ENCODE data around the gene MYOM1.
A peak's percentile ranks its signal among the peaks of the same experiment; 100 is the strongest.

The MYOM1 gene

DNA sequence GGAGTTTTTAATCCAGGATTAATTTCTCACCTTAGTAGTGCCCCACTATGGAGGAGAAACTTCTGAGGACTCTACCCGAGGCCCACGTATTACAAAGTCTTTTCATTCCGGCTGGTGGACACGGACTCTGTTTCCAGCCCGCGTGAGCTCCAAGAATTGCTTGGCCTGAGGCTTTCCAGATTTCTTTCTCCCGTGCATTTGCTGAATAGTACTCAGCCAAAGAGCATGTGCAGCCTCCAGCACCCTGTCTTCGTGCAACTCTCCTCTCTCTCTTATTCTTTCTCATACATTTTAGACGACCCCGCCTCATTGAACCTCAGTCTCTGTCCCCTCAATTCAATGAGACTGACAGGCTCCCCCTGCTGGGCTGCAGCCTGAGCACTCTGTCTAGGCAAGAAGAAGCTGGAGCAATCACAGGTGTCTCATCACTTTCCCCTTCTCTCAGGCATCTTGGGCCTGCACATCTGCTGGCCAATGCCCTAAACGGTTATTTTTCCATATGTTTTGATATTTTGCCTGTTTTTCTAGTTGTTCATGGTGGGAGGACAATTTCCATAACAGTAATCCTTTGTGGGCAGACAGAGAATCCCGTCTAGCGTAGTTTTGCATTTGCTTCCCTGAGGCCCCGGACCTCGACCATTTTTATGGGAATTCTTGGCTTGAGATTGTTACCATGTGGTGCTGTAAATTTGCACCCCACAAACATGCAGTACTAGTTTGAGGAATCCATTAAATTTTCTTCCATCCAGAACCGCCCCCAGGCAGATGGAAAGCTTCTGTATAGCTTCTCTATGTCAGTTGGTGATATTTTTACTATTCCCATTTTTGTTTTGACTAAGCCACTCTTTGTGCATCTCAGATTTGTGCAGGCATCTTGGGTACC lies 156.7 kb downstream of the MYOM1 start:
- Histone ChIP-seq H3K9me3 (no peaks in the 10 kb centered on the region), H3K36me3 (no peaks in the 10 kb centered on the region), H3K27me3 (no peaks in the 10 kb centered on the region), H3K4me1 (no peaks in the 10 kb centered on the region), H3K4me3 (ENCODE audit: low read depth, low read length) (no peak overlapping the region)
- DNase-seq = peak; percentile 49
- TF ChIP-seq CTCF (IDR thresholded peaks at IDR 0.05; ENCODE audit: low read depth, low read length) = peak; percentile 71

DNA sequence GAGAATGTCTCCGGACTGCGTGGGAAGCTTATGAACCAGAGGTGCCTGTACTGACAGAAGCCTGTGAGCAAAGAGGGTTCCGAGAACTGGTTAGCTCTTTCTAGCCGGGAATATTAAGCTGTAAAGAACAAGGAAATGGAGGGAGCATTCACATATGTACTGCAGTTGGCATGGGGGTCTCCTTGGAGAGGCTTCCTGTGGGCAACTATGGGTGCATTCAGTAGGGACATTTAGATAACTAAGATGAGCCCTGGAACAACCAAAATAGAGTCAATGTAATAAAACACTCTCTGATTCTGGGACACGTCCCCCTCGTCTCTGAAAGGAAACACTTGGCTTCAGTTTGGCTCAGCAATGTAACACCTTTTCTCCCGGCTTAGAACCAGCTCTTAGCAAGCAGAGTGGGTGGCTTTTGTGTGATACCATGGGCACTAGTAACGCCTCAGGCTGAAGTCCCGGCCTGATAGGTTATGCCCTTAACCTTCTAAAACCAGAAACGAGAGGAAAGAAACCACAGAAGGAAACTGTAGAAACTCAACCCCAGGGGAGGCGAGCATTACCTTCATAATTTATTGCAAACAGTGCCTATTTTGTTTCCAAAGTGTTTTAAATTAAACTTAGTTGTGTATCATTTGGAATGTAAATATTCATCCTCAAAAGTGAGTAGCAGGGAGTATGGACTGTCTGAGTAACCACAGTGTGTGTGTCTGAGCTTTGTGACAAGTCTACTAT lies 158.0 kb downstream of the MYOM1 start:
- TF ChIP-seq CTCF (IDR thresholded peaks at IDR 0.05; ENCODE audit: low read depth, low read length) = no peak
- no peaks in the 10 kb centered on the region for H3K4me1 ChIP-seq
- H3K27me3 ChIP-seq = no peaks in the 10 kb centered on the region
- no peaks in the 10 kb centered on the region for H3K36me3 ChIP-seq
- DNase-seq = no peak
- no peaks in the 10 kb centered on the region for H3K9me3 ChIP-seq
- no peak overlapping the region for H3K4me3 ChIP-seq (ENCODE audit: low read depth, low read length)

DNA sequence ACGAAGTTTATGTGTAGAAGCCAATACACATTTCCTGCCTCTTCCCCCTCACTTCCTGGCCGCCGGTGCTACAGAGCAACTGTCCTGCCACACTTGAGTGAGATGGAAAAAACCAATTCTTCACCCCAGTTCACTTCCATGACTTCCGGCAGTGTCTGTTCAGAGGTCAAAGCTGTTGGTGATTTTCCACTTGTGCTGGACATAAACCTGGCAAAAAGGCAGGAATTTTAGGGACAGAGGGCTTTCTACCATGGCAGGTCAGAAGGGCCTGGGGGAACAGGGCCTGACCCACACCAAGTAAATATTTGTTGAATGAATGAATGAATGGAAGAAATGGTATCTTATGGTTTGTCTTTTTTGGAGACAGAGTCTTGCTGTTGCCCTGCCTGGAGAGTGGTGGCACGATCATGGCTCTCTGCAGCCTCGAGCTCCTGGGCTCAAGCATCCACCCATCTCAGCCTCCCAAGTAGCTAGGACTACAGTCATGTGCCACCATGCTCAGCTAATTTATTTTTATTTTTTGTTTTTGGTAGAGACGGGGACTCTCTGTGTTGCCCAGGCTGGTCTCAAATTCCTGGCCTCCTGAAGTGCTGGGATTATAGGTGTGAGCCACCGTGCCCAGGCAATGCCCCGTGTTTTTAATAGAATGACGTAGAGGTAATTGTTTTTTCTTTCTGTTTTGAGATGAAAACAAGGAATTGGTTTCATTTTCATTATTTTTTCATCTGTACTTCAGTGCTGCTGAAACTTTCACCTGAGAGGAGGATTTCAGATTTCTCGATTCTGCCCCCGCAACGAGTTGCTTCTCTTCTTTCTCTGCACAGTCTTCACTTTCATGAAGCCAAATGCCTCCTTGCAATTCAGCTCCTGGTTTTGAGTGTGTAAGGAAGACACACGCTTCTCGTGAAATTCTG lies 158.8 kb downstream of the MYOM1 start:
- no peak for TF ChIP-seq CTCF (IDR thresholded peaks at IDR 0.05; ENCODE audit: low read depth, low read length)
- no peaks in the 10 kb centered on the region for H3K9me3 ChIP-seq
- no peaks in the 10 kb centered on the region for H3K27me3 ChIP-seq
- DNase-seq = no peak
- no peaks in the 10 kb centered on the region for H3K36me3 ChIP-seq
- H3K4me1 ChIP-seq = no peaks in the 10 kb centered on the region
- H3K4me3 ChIP-seq (ENCODE audit: low read depth, low read length) = no peak overlapping the region

DNA sequence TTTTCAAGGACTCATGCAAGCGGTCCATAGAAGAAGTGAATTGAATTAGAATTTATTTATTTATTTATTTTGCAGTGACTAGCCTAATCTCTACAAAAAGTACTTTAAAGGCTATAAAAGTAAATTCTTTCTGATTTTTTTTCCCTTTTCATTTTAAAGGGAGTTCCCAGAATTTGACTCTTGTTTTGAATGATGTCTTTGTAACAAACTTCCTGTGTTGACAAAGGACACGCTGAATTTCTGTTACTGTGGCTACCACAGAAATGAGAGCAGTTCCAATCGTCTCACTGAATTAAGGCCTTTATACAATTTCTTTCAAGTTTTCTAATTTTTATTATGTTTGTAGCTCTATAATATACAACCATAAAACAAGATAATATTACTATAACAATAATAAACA lies 160.5 kb downstream of the MYOM1 start:
- Histone ChIP-seq H3K36me3 (no peaks in the 10 kb centered on the region), H3K4me3 (ENCODE audit: low read depth, low read length) (no peak overlapping the region), H3K27me3 (no peaks in the 10 kb centered on the region), H3K9me3 (no peaks in the 10 kb centered on the region), H3K4me1 (no peaks in the 10 kb centered on the region)
- DNase-seq = no peak
- TF ChIP-seq CTCF (IDR thresholded peaks at IDR 0.05; ENCODE audit: low read depth, low read length) = no peak

GRCh38 chr18:3058328-3059191 lies 161.2 kb downstream of the MYOM1 start:
- H3K36me3 ChIP-seq = no peaks in the 10 kb centered on the region
- DNase-seq = no peak
- H3K27me3 ChIP-seq = no peaks in the 10 kb centered on the region
- no peaks in the 10 kb centered on the region for H3K9me3 ChIP-seq
- no peak overlapping the region for H3K4me3 ChIP-seq (ENCODE audit: low read depth, low read length)
- no peak for TF ChIP-seq CTCF (IDR thresholded peaks at IDR 0.05; ENCODE audit: low read depth, low read length)
- no peaks in the 10 kb centered on the region for H3K4me1 ChIP-seq

All from BE2C (cell line).